Gastrocnemius medialis (tissue), 4 donors: Measurements from ENCODE around the gene SCYL1. TPM values are rescaled to one million over a fixed set of nuclear protein-coding genes. Genes with fewer than 3 reads are reported as not detected.

Source experiments
- ATAC-seq, 2 donors: fragments of 150-250 bp; one replicate each; pipeline ENCODE4 v1.9.1; 2016
- DNase-seq, 2 donors: peaks; one replicate each; pipeline ENCODE4 v3.0.0-alpha.2; 2019
- H3K27ac ChIP-seq, 4 donors: fragments of 200-600 bp; sonication (generic); 1 replicate in 1 of 4; 2 replicates in 3 of 4; pipeline ENCODE4 v1.5.1; 2016 to 2018; ENCODE audit warnings: mild to moderate bottlenecking in 2 of 4, moderate library complexity in 1 of 4
- H3K27me3 ChIP-seq, 3 donors: fragments of 200-600 bp; sonication (generic) in 2 of 3; 1 replicate in 1 of 3; 2 replicates in 2 of 3; pipeline versions ENCODE4 v1.5.1 to v1.6.0; 2016 to 2019; ENCODE audit warnings: mild to moderate bottlenecking in 1 of 3, moderate library complexity in 1 of 3
- H3K36me3 ChIP-seq, 2 donors: fragments of 200-600 bp; sonication (generic) in 1 of 2; one replicate each; pipeline ENCODE4 v1.5.1; 2017 to 2018
- H3K4me1 ChIP-seq, 2 donors: fragments of 200-600 bp; sonication (generic) in 1 of 2; one replicate each; pipeline ENCODE4 v1.5.1; 2016 to 2017; ENCODE audit warnings: mild to moderate bottlenecking in 2 of 2
- H3K4me3 ChIP-seq, 4 donors: fragments of 200-600 bp; sonication (generic) in 3 of 4; 1 replicate in 1 of 4; 2 replicates in 3 of 4; pipeline ENCODE4 v1.5.1; 2016 to 2019; ENCODE audit warnings: mild to moderate bottlenecking in 2 of 4
- H3K9me3 ChIP-seq, 3 donors: fragments of 200-600 bp; sonication (generic) in 2 of 3; 1 replicate in 1 of 3; 2 replicates in 2 of 3; pipeline ENCODE4 v1.5.1; 2016 to 2019
- POLR2A ChIP-seq, 2 donors: fragments of 450-650 bp; IDR thresholded peaks; one replicate each; pipeline ENCODE4 v1.6.1; 2017; ENCODE audit warnings: antibody characterized with exemption in 2 of 2, mild to moderate bottlenecking in 2 of 2, moderate library complexity in 2 of 2
- in situ Hi-C, 4 donors: fragments of 200-750 bp; cut with MboI; loops; one replicate each; pipeline versions ENCODE4 v1.15.0 to v1.8.0; 2017; ENCODE audit warnings: low sequenced_read_pairs in 4 of 4
- intact Hi-C: fragments of 100-400 bp; cut with DNase I; formaldehyde crosslinking; loops from one replicate; pipeline ENCODE4 v1.15.1; 2023; ENCODE audit warnings: low total_unique reads
- total RNA-seq, 4 donors: library from RNA; depleted of rRNA; stranded (reverse); fragments of >200 nt; gene quantifications; one replicate each; pipeline versions ENCODE4 v1.1.0 to v1.2.3, GENCODE V29; 2016
- TF ChIP-seq, protein P1 (sequence below), 5 experiments: fragments of 450-650 bp in 3 of 5; fragments of 200-600 bp in 2 of 5; sonication (generic) in 2 of 5; IDR thresholded peaks in 4 of 5; conservative IDR thresholded peaks in 1 of 5; 1 replicate in 4 of 5; 2 replicates in 1 of 5; pipeline ENCODE4 v1.5.1; 2016 to 2019; ENCODE audit warnings: antibody characterized with exemption in 5 of 5, mild to moderate bottlenecking in 3 of 5, moderate library complexity in 3 of 5

Gene SCYL1
- total RNA-seq, 4 donors from 2014 or later = 120 to 162 (median 133) TPM

- in situ Hi-C loops = no loop called here
- no peak for TF ChIP-seq POLR2A (IDR thresholded peaks at IDR 0.05)
- TF ChIP-seq, protein P1, sequence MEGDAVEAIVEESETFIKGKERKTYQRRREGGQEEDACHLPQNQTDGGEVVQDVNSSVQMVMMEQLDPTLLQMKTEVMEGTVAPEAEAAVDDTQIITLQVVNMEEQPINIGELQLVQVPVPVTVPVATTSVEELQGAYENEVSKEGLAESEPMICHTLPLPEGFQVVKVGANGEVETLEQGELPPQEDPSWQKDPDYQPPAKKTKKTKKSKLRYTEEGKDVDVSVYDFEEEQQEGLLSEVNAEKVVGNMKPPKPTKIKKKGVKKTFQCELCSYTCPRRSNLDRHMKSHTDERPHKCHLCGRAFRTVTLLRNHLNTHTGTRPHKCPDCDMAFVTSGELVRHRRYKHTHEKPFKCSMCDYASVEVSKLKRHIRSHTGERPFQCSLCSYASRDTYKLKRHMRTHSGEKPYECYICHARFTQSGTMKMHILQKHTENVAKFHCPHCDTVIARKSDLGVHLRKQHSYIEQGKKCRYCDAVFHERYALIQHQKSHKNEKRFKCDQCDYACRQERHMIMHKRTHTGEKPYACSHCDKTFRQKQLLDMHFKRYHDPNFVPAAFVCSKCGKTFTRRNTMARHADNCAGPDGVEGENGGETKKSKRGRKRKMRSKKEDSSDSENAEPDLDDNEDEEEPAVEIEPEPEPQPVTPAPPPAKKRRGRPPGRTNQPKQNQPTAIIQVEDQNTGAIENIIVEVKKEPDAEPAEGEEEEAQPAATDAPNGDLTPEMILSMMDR (IDR thresholded peaks at IDR 0.05 in 4 of 5, conservative IDR thresholded peaks at IDR 0.05 in 1 of 5) = no peak
These were observed 21.0 kb downstream of the SCYL1 start for GRCh38 chr11:65545853-65546216.

GRCh38 chr11:65546217-65546958 is 21.5 kb downstream of the SCYL1 start:
- peak; percentile 11 to 37 for ATAC-seq
- TF ChIP-seq, protein P1 (IDR thresholded peaks at IDR 0.05 in 4 of 5, conservative IDR thresholded peaks at IDR 0.05 in 1 of 5) = no peak
- TF ChIP-seq POLR2A (IDR thresholded peaks at IDR 0.05) = no peak
- H3K4me1 ChIP-seq = peaks cover 2 to 4% of the 10 kb centered on the region in 2 donors
- H3K27me3 ChIP-seq = no peaks in the 10 kb centered on the region
- H3K36me3 ChIP-seq = peaks cover 0 to 6% of the 10 kb centered on the region in 2 donors
- H3K9me3 ChIP-seq = no peaks in the 10 kb centered on the region
- DNase-seq = peak in 1 of 2 donors; percentile 61
- peak overlapping the region in 1 of 4 donors; percentile 29 for H3K27ac ChIP-seq
- in situ Hi-C loops = no loop called here
- no peak overlapping the region for H3K4me3 ChIP-seq
- intact Hi-C loops = no loop called here

More at GRCh38 chr11:65545853-65546216, 21.0 kb downstream of the SCYL1 start:
- Histone ChIP-seq H3K36me3 (peaks cover 0 to 6% of the 10 kb centered on the region in 2 donors), H3K27ac (no peak overlapping the region), H3K4me3 (no peak overlapping the region), H3K9me3 (no peaks in the 10 kb centered on the region), H3K27me3 (no peaks in the 10 kb centered on the region), H3K4me1 (peaks cover 7 to 9% of the 10 kb centered on the region in 2 donors)
- intact Hi-C loops = no loop called here
- DNase-seq (no peak), ATAC-seq (no peak)

DNA sequence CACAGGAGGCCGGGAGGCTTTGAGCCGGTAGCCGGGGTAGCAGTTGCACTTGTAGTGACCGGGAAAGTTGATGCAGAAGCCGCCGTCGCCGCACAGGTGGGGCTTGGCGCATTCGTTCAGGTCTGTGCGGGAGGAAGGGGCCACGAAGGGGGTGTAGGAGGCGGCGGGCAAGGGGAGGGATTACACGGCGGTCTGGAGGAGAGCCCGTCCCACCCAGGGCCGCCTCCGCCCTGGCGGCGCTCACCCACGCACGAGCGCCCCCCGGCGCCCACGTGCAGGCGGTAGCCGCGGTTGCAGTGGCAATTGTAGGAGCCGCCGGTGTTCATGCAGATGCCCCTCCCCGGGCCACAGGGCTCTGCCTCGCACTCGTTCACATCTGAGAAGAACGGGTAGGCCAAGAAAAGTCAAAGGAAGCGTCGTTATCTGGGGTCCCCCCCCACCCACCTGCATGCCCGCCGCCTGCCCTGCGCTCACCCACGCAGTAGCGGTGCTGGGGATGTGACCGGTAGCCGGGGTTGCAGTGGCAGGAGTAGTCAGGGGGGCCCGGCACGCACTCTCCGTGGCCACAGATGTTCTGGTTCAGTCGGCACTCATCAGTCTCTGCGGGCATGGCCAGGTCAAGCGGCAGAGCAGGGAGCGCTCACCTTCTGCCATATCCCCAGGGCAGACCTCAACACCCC is 22.7 kb downstream of the SCYL1 start:
- Histone ChIP-seq H3K36me3 (peaks cover 0 to 6% of the 10 kb centered on the region in 2 donors), H3K27ac (no peak overlapping the region), H3K27me3 (no peaks in the 10 kb centered on the region), H3K4me3 (no peak overlapping the region), H3K4me1 (peaks cover 0 to 3% of the 10 kb centered on the region in 2 donors), H3K9me3 (no peaks in the 10 kb centered on the region)
- intact Hi-C loops (no loop called here), in situ Hi-C loops (no loop called here)
- TF ChIP-seq, protein P1 (IDR thresholded peaks at IDR 0.05 in 4 of 5, conservative IDR thresholded peaks at IDR 0.05 in 1 of 5) = no peak
- no peak for TF ChIP-seq POLR2A (IDR thresholded peaks at IDR 0.05)
- no peak for ATAC-seq
- DNase-seq = no peak

DNA sequence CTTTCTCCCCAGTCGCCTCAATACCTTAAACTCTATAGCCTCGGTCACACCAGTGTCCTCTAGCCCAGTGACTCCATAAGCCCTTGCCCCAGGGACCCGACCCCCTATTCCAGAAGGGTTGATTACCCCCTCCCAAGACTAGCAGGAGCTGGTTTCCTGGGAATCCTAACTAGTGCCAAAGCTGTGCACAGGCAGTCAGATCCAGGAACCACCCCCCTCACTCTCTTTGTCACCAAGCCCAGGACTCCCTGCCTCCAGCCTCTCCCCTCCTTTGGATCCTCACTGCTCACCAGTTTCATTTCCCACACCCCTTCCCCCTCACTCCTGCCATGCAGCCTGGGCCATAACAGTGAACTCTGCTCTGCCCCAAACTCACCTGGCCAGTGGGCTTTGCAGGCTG is 23.5 kb downstream of the SCYL1 start:
- intact Hi-C loops = no loop called here
- DNase-seq (no peak), ATAC-seq (no peak)

More for the DNA sequence above, 23.5 kb downstream of the SCYL1 start:
- H3K27ac ChIP-seq = no peak overlapping the region
- in situ Hi-C loops = no loop called here
- H3K4me3 ChIP-seq = no peak overlapping the region
- H3K36me3 ChIP-seq = peaks cover 0 to 6% of the 10 kb centered on the region in 2 donors
- peaks cover 0 to 3% of the 10 kb centered on the region in 2 donors for H3K4me1 ChIP-seq
- H3K9me3 ChIP-seq = no peaks in the 10 kb centered on the region
- no peak for TF ChIP-seq POLR2A (IDR thresholded peaks at IDR 0.05)
- TF ChIP-seq, protein P1 (IDR thresholded peaks at IDR 0.05 in 4 of 5, conservative IDR thresholded peaks at IDR 0.05 in 1 of 5) = no peak
- H3K27me3 ChIP-seq = no peaks in the 10 kb centered on the region
